GM12892 (cell line): Measurements from ENCODE around the gene MUC6.

Experiments
- DNase-seq: peaks from one replicate; pipeline ENCODE4 v3.0.0; 2011; ENCODE audit not compliant: insufficient read length
- FAIRE-seq: peaks from 2 replicates; lab custom pipeline; 2011; peaks lifted over from hg19 to GRCh38; lab: Jason Lieb, UNC
- POLR2A ChIP-seq: IDR thresholded peaks from 2 replicates; pipeline ENCODE4 v1.6.1; 2011; ENCODE audit warnings: low read depth, low read length, control low read depth
- POLR2AphosphoS5 ChIP-seq: IDR thresholded peaks from 2 replicates; pipeline ENCODE4 v1.6.1; 2011; ENCODE audit warnings: low read depth, low read length, control low read depth
- TAF1 ChIP-seq: IDR thresholded peaks from 2 replicates; pipeline ENCODE4 v1.6.1; 2011; ENCODE audit warnings: low read depth, mild to moderate bottlenecking, control low read depth, low read length, borderline replicate concordance

Gene MUC6

DNA sequence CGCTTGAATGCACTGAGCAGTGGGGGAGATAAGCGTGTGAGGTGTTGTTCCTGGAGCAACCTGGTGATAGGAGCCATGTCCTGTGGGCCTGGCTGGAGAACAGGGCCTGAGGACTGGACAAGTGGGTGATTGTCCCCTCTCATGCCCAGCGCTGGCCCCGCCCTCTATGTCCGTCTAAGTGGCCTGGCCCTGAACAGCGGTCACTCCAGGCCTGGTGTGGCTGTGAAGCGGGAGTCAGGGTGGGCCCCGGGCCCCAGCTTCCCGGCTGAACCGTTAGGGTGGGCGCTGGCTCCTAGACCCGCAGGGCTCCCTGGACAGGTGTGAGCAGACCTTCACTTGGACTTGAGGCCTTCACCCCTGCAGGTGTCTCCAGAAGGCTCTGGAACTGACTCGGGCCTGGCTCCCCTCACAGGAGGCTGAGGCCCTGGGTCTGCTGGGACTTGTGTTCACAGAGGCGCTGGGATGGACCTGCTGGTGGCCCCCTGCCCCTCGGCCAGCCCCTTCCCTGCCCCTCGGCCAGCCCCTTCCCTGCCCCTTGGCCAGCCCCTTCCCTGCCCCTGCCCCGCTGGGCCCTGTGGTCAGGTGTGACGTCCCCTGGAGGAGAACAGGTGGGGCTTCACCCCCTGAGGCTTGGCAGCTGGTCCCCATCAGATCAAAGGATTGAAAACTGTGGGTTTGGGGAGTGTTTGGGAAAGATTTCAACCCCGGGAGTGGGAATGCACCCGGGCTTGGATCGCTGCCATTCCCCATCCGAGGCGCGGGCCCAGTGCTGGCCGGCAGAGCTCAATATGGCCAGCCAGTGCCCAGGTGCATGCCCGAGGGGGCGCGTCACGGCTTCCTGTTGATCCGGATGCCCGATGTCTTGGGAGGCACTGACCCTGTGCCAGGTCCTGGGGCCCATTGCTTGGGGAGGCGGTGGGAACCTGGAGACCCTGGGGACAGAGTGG is 3.2 kb upstream of the MUC6 start:
- DNase-seq (no peak), FAIRE-seq (no peak)
- TF ChIP-seq TAF1 (no peak), POLR2AphosphoS5 (no peak), POLR2A (no peak)

GRCh38 chr11:1038921-1039320 is 2.4 kb upstream of the MUC6 start:
- FAIRE-seq = no peak
- TF ChIP-seq POLR2A (no peak), POLR2AphosphoS5 (no peak), TAF1 (no peak)

DNA sequence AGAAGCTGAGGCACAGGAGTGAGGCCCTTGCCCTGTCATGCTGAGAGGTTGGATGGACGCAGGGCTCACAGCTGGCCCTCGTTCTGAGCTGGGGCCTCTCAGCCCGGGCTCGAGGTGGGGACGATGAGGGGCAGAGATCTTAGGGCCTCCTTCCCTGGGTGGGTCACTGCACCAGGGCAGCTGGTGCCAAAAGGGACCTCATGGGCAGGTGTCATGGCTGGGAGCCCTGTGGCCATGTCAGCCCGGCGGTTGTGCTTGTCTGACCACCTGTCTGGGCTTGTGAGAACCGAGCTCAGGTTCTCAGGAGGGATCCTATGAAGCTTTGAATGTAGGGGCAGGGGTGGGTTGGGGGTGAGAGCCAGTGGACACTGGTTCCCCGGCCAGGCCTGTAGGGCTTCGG is 1.8 kb upstream of the MUC6 start:
- no peak for DNase-seq
- no peak for TF ChIP-seq POLR2A
- TF ChIP-seq TAF1 = no peak
- TF ChIP-seq POLR2AphosphoS5 = no peak
- no peak for FAIRE-seq

More at GRCh38 chr11:1038921-1039320, 2.4 kb upstream of the MUC6 start:
- DNase-seq = no peak

DNA sequence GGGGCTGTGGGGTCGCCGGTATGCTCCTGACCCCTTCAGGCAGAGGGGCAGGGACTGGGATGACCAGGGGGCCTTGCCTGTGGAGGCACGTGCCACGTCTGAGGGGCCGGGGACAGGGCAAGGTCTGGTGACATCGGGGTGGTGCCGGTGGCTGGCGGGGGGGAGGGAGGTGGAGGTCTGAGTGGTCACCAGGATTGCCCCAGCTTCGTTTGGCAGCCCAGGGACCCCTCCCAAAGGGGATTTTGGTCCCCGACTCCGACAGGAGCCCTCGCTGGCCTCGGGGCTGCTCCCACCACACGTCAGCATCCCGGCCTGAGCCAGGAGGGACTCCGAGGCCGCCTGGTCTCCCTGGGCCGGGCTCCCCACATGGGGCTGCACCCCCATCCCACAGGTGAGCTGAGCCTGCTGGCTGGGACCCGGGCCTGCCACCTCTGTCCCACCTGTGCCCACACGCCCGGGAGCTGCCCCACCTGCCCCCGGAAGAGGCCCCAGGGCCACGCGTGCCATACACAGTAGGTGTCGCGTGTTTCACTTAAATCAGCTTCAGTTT is 1.1 kb upstream of the MUC6 start:
- TF ChIP-seq POLR2AphosphoS5 (no peak), POLR2A (no peak), TAF1 (no peak)
- DNase-seq (no peak), FAIRE-seq (no peak)

- TF ChIP-seq POLR2AphosphoS5 = no peak
- no peak for TF ChIP-seq POLR2A
- TF ChIP-seq TAF1 = no peak
- no peak for FAIRE-seq
These were observed 413 bp upstream of the MUC6 start for GRCh38 chr11:1036931-1037330.

GRCh38 chr11:1035577-1036283 is 788 bp downstream of the MUC6 start:
- TF ChIP-seq POLR2AphosphoS5 = no peak
- TF ChIP-seq TAF1 = no peak
- no peak for TF ChIP-seq POLR2A
- FAIRE-seq = no peak
- DNase-seq = no peak

More at GRCh38 chr11:1036931-1037330, 413 bp upstream of the MUC6 start:
- DNase-seq = no peak

GRCh38 chr11:1034456-1035295 is 1.8 kb downstream of the MUC6 start:
- DNase-seq (no peak), FAIRE-seq (no peak)
- TF ChIP-seq TAF1 (no peak), POLR2AphosphoS5 (no peak), POLR2A (no peak)

- TF ChIP-seq TAF1 = no peak
- no peak for TF ChIP-seq POLR2A
- TF ChIP-seq POLR2AphosphoS5 = no peak
- no peak for DNase-seq
- FAIRE-seq = no peak
These were observed 2.5 kb downstream of the MUC6 start for GRCh38 chr11:1034001-1034400.

- TF ChIP-seq POLR2AphosphoS5 = no peak
- no peak for TF ChIP-seq TAF1
- no peak for TF ChIP-seq POLR2A
- no peak for FAIRE-seq
- DNase-seq = no peak
These were observed 3.3 kb downstream of the MUC6 start for GRCh38 chr11:1033016-1033798.

DNA sequence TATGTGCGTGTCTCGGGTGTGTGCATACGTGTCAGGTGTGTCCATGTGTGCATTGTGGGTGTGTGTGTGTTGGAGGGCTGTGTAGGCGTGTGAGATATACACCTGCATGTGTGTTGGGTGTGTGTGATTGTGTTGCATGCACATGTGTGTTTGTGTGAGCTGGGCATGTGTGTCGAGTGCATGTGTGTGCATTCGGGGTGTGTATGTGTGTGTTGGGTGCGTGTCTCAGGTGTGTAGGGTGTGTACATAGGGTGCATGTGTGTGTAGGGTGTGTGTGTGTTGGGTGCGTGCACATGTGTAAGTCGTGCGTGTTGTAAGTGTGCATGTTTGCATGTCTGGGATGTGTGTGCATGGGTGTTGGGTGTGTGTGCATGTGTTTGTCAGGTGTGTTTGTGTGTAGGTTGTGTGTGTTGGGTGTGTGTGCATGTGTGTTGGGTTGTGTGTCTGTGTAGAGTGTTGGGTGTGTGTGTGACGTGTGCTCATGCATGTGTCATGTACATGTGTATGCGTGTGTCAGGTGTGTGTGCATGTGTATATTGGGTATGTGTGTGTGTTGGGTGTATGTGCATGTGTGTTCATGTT is 4.1 kb downstream of the MUC6 start:
- no peak for DNase-seq
- TF ChIP-seq POLR2A = no peak
- no peak for TF ChIP-seq TAF1
- TF ChIP-seq POLR2AphosphoS5 = no peak
- FAIRE-seq = no peak
